Spinal cord (tissue), 10 donors: ENCODE data around the gene SWAP70. TPM values are rescaled to one million over a fixed set of nuclear protein-coding genes. Genes with fewer than 3 reads are reported as not detected.

Experiments used
- DNase-seq, 6 donors: peaks; one replicate each; pipeline versions ENCODE4 v3.0.0 to v3.0.0-alpha.2; 2013 to 2015; ENCODE audit warnings: low spot score in 6 of 6, low read depth in 4 of 6
- H3K27ac ChIP-seq: one replicate; pipeline ENCODE4 v1.5.1; 2013; ENCODE audit warnings: low read depth, low read length, control low read depth
- H3K27me3 ChIP-seq: one replicate; pipeline ENCODE4 v1.6.1; 2013; ENCODE audit warnings: low read length; ENCODE audit not compliant: control insufficient read depth, insufficient read depth
- H3K36me3 ChIP-seq: one replicate; pipeline ENCODE4 v1.6.1; 2013; ENCODE audit warnings: low read length; ENCODE audit not compliant: control insufficient read depth, insufficient read depth
- H3K4me1 ChIP-seq: one replicate; pipeline ENCODE4 v1.6.1; 2013; ENCODE audit warnings: low read length; ENCODE audit not compliant: control insufficient read depth, insufficient read depth
- H3K4me3 ChIP-seq: one replicate; pipeline ENCODE4 v1.5.1; 2013; ENCODE audit warnings: low read depth, low read length, control low read depth
- H3K9me3 ChIP-seq: one replicate; pipeline ENCODE4 v1.6.1; 2013; ENCODE audit warnings: low read length; ENCODE audit not compliant: control insufficient read depth, insufficient read depth
- WGBS: methylation state at CpG from one replicate; pipeline ENCODE4 v1.1.5; 2013; ENCODE audit warnings: missing lambda C conversion rate; ENCODE audit not compliant: insufficient coverage; 5-methylcytosine and 5-hydroxymethylcytosine counted together
- polyA plus RNA-seq, 2 donors: library from polyadenylated mRNA; unstranded; fragments of 120-200 nt; gene quantifications; one replicate each; pipeline ENCODE4 v1.2.1, GENCODE V29; 2013; ENCODE audit not compliant: insufficient read length in 2 of 2
- total RNA-seq, 2 donors: library from RNA; depleted of rRNA in 1 of 2; stranded (reverse); fragments of 120-200 nt in 1 of 2; fragments of >200 nt in 1 of 2; gene quantifications; one replicate each; pipeline versions ENCODE4 v1.2.3 to v1.2.4, GENCODE V29; 2013 to 2014
- donor health status: healthy.

SWAP70 gene
- total and polyA plus RNA-seq, 4 donors: 15.0 to 28.4 (median 20.4) TPM

DNA sequence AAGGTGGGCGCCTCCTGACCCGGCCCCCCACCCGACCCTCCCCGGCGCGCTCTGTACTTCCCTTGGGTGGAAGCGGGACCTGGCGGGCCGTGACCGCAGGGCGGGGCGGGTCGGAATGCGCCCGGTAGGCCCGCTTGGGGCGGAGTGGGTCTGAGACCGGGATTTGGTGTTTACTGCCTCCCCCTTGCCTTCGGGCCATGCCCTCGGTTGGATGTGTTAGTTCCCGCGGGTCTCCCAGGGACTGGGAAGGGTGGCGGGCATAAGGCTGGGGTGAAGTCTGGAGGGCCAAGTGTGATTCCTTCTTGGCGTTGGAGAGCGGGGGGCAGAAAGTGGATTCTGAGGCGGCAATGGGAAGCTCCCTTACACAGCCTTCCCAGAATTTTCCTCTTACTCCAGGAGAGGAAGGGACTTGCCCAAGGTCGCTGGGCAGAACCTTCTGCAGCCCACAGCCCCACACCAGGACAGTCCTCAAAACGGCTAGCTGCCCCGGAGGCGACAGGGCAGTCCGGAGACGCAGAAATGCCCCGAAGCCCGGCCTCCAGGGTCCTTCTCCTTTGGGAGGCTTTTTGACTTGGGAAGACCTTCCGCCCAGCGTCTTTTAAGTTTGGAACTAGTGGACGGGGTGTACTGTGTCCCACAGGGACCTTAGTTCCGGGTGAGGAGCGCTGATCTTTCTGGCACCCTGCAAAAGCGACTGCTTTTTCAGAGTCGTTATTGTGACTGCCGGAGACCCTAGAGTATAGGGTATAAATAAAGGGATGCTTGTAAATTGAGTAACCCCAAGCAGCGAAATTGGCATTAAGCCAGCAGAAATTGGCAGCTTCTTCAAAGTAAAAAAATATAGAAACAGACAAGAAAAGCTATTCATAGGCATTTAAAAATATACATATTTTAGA lies 647 bp downstream of the SWAP70 start:
- DNase-seq: peak in 2 of 6 donors; percentile 41 to 61
- H3K36me3 ChIP-seq: no peaks in the 10 kb centered on the region
- WGBS: 0% methylated on average over 34 of the region's 43 CpGs

DNA sequence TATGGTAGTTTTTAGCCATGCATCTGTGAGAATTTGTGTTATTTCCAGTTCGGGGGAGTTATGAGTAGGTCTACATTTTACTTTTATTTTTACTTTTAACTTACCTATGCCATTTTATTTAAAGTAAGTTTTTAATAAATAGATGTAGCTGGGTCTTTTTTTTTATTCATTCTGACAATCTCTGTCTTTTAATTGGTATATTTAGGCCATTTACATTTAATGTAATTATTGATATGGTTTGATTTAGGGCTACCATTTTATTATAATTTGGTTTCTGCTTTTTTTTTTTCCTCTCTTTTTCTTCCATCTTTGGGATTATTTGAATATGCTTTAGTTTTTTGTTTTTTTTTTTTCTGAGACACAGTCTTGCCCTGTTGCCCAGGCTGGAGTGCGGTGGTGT lies 1.9 kb downstream of the SWAP70 start:
- Histone ChIP-seq H3K4me3 (no peak overlapping the region), H3K36me3 (no peaks in the 10 kb centered on the region), H3K27me3 (no peaks in the 10 kb centered on the region), H3K4me1 (peaks cover 11% of the 10 kb centered on the region), H3K27ac (no peak overlapping the region), H3K9me3 (peaks cover 5% of the 10 kb centered on the region)
- 100% methylated on average over 1 of the region's 2 CpGs for WGBS
- no peak for DNase-seq

More for the DNA sequence above, 647 bp downstream of the SWAP70 start:
- H3K9me3 ChIP-seq: peaks cover 5% of the 10 kb centered on the region
- no peaks in the 10 kb centered on the region for H3K27me3 ChIP-seq
- peaks cover 11% of the 10 kb centered on the region for H3K4me1 ChIP-seq
- H3K4me3 ChIP-seq: peak overlapping the region; percentile 64
- H3K27ac ChIP-seq: peak overlapping the region; percentile 76

DNA sequence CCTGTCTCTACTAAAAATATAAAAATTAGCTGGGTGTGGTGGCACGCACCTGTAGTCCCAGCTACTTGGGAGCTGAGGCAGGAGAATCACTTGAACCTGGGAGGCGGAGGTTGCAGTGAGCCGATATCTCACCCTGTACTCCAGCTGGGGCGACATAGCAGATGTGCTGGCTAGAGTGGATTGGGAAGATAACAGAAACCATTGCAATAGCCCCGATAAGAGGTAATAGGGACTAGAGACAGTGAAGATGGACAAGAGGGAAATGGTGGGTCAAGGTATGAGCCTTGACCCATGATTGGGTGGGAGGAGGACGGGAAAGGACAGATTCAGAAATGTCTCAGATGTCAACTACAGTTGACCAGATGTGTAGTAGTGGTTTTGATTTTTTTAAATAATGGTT lies 6.1 kb downstream of the SWAP70 start:
- DNase-seq: no peak
- Histone ChIP-seq H3K27ac (no peak overlapping the region), H3K9me3 (peaks cover 5% of the 10 kb centered on the region), H3K27me3 (no peaks in the 10 kb centered on the region), H3K4me3 (no peak overlapping the region), H3K4me1 (peaks cover 3% of the 10 kb centered on the region), H3K36me3 (no peaks in the 10 kb centered on the region)
- 97% methylated on average over 6 of the region's 6 CpGs for WGBS

DNA sequence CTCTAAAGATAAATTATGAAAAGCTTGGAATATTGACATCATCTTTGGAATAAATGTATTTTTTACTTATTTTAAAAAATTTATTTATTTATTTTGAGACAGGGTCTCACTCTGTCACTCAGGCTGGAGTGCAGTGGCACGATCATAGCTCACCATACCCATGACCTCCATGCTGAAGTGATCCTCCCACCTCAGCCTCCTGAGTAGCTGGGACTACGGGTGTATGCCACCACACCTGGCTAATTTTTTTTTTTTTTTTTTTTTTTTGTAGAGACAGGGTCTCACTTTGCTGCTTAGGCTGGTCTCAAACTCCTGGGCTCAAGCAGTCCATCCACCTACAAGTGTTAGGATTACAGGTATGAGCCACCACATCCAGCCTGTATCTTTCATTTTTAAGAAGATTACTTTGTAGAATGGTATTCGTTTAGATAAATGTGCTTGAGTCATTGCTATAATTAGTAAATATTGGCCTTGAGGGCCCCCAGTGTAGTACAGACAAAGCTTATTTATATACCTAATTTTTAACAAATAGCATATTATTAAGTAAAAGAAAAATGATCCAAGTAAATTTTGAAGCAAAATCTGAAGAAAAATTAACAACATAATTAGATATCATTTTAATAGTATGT lies 8.5 kb downstream of the SWAP70 start:
- no CpG with 5 or more reads among the region's 3 CpGs for WGBS

DNA sequence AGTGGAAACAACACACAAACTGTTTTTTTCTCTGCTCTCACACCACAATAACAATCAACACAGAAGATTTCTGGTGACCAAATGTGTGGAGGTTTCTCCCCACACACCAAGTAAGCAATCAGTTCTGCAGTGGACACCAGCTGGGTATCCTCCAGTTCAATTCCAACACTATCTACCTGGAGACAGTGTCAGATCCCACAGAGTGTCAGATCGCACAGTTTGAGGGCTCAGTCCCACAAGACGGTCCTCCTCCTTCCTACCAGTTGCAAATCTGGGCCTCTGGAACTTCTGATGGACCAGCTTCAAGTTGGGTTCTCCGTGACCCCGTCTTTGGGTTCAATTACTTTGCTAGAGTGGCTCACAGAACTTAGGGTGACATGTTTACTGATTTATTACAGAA lies 9.0 kb downstream of the SWAP70 start:
- Histone ChIP-seq H3K4me3 (no peak overlapping the region), H3K36me3 (no peaks in the 10 kb centered on the region), H3K4me1 (peaks cover 6% of the 10 kb centered on the region), H3K9me3 (no peaks in the 10 kb centered on the region), H3K27me3 (no peaks in the 10 kb centered on the region), H3K27ac (no peak overlapping the region)
- 100% methylated on average over 2 of the region's 4 CpGs for WGBS
- DNase-seq: no peak

More for the DNA sequence above, 8.5 kb downstream of the SWAP70 start:
- no peak for DNase-seq
- Histone ChIP-seq H3K4me1 (peaks cover 6% of the 10 kb centered on the region), H3K27me3 (no peaks in the 10 kb centered on the region), H3K36me3 (no peaks in the 10 kb centered on the region), H3K27ac (no peak overlapping the region), H3K9me3 (no peaks in the 10 kb centered on the region), H3K4me3 (no peak overlapping the region)

DNA sequence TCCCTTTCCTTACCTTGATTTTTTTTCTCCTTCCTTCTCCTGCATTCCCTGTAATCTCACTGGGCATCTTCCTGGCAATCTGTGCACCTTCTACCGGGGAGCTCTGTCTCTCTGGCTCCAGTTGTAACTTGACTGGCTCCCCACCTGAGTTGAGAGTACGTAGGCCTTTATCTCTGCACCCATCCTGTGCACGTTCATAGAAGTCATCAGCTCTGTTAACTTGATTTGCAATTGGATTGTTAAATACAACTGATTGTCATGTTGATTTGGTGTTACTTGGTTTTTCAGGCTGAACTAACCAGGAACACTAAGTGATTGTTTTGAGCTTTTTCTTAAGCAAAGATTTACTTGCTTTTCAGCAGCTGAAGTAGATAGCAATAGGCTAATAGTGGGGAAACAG lies 11.8 kb downstream of the SWAP70 start:
- DNase-seq: no peak
- no peaks in the 10 kb centered on the region for H3K36me3 ChIP-seq
- no peak overlapping the region for H3K4me3 ChIP-seq
- H3K4me1 ChIP-seq: peaks cover 6% of the 10 kb centered on the region
- no peaks in the 10 kb centered on the region for H3K27me3 ChIP-seq
- H3K27ac ChIP-seq: no peak overlapping the region
- 33% methylated on average over 1 of the region's 3 CpGs for WGBS
- no peaks in the 10 kb centered on the region for H3K9me3 ChIP-seq

DNA sequence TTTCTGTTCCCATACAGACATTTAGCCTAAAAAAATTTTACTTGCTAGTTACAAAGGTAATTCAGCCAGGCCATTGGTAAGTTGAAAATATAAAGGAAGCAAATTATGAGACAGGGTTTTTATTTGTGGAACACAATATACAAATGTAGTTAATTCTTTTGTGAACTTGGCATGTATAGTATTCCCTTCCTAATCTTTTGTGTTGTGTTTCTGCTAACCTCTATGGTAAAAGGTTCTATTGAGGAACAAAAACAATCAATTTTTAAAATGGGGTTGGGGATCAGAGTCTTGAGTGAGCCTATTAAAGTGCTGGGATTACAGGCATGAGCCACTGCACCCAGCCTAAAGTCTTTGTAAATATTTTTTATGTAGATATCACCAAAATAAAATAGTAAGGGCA lies 14.1 kb downstream of the SWAP70 start:
- no peak overlapping the region for H3K4me3 ChIP-seq
- DNase-seq: no peak
- H3K27ac ChIP-seq: no peak overlapping the region
- no peaks in the 10 kb centered on the region for H3K9me3 ChIP-seq
- H3K27me3 ChIP-seq: no peaks in the 10 kb centered on the region
- H3K36me3 ChIP-seq: no peaks in the 10 kb centered on the region
- H3K4me1 ChIP-seq: peaks cover 6% of the 10 kb centered on the region

DNA sequence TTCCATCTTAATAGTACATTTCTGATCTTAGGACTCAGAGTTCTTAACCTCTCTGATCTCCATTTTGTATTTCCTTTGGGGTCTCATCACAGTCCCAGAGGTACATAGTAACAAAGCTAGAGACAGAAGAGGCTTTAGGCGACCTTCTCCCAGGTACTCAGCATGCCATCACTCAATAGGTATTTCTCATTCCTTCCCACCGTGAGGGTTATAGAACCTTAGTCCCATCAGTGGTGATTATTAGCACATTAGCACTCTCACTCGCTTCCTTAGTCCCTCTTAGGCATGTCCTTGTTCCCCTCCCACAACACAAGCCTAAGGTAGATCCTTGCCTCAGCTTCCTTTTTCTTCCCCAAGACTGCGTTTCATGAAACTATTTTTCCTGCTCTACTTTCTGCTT lies 14.7 kb downstream of the SWAP70 start:
- whole genome bisulfite sequencing: 87% methylated on average over 4 of the region's 4 CpGs
- H3K27ac ChIP-seq: no peak overlapping the region
- H3K4me1 ChIP-seq: peaks cover 6% of the 10 kb centered on the region
- H3K4me3 ChIP-seq: no peak overlapping the region
- no peak for DNase-seq
- no peaks in the 10 kb centered on the region for H3K36me3 ChIP-seq
- H3K27me3 ChIP-seq: no peaks in the 10 kb centered on the region
- H3K9me3 ChIP-seq: no peaks in the 10 kb centered on the region

DNA sequence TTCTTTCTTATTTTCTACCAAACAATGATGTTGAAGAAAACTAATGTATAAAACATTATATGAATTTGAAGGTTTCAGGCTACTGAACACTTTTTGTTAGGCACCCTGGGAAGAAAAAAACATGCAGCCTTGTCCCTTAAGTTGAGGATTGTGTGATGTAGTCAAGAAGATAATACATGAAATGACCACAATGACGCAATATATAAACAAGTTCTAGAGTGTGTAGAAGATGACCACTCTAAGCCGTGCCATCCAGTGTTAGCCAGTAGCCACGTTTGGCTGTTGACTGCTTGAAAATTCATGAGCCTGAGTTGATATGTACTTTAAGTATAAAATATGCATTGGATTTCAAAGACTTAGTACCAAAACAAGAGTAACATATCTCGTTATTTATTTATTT lies 16.2 kb downstream of the SWAP70 start:
- Histone ChIP-seq H3K4me1 (peaks cover 3% of the 10 kb centered on the region), H3K9me3 (no peaks in the 10 kb centered on the region), H3K27me3 (no peaks in the 10 kb centered on the region), H3K27ac (no peak overlapping the region), H3K36me3 (no peaks in the 10 kb centered on the region), H3K4me3 (no peak overlapping the region)
- no peak for DNase-seq
- WGBS: 100% methylated on average over 1 of the region's 4 CpGs
